Measurements from ENCODE around the gene SNAPC2.

DNA sequence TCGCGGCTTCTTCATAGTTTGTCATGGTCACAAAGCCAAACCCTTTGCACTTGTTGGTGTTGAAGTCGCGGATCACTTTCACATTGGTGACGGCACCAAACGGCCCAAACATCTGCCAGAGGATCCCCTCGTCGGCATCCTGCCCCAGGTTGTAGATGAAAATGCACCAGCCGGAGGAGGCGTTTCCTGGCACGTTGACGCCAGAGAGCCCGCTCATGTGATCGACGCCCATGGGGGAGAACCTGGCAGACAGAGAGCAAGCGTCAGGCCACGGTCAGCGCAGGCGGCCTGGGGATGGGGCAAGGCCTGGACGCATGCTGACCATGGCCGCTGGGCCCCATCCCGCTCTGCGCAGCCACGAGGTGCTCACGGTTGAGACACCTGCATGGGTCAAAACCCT is 43.4 kb downstream of the SNAPC2 start:
- TF ChIP-seq, protein P1, sequence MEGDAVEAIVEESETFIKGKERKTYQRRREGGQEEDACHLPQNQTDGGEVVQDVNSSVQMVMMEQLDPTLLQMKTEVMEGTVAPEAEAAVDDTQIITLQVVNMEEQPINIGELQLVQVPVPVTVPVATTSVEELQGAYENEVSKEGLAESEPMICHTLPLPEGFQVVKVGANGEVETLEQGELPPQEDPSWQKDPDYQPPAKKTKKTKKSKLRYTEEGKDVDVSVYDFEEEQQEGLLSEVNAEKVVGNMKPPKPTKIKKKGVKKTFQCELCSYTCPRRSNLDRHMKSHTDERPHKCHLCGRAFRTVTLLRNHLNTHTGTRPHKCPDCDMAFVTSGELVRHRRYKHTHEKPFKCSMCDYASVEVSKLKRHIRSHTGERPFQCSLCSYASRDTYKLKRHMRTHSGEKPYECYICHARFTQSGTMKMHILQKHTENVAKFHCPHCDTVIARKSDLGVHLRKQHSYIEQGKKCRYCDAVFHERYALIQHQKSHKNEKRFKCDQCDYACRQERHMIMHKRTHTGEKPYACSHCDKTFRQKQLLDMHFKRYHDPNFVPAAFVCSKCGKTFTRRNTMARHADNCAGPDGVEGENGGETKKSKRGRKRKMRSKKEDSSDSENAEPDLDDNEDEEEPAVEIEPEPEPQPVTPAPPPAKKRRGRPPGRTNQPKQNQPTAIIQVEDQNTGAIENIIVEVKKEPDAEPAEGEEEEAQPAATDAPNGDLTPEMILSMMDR (IDR thresholded peaks at IDR 0.05; ENCODE audit: low read length), result no peak
- TF ChIP-seq EZH2 (optimal IDR thresholded peaks at IDR 0.05; ENCODE audit: low read depth, low read length) (no peak), EZH2phosphoT487 (IDR thresholded peaks at IDR 0.05; ENCODE audit: low read length) (no peak)
